NCI-H1694 treated with DMSO at 0.1 percent for 48 hours (cell line): Measurements from ENCODE around the gene TGFBR3L.
"Not testable (repeated sequence)": the region's sequence is repeated elsewhere in the genome, so short reads cannot be mapped to it uniquely, and the experiment has no call there.

ENCODE experiments used
- DNase-seq: peaks from one replicate; lab custom pipeline; 2025; lab: John Stamatoyannopoulos, UW

The TGFBR3L gene

GRCh38 chr19:7961082-7961481, 46.5 kb downstream of the TGFBR3L start:
- not testable (repeated sequence) for DNase-seq

DNA sequence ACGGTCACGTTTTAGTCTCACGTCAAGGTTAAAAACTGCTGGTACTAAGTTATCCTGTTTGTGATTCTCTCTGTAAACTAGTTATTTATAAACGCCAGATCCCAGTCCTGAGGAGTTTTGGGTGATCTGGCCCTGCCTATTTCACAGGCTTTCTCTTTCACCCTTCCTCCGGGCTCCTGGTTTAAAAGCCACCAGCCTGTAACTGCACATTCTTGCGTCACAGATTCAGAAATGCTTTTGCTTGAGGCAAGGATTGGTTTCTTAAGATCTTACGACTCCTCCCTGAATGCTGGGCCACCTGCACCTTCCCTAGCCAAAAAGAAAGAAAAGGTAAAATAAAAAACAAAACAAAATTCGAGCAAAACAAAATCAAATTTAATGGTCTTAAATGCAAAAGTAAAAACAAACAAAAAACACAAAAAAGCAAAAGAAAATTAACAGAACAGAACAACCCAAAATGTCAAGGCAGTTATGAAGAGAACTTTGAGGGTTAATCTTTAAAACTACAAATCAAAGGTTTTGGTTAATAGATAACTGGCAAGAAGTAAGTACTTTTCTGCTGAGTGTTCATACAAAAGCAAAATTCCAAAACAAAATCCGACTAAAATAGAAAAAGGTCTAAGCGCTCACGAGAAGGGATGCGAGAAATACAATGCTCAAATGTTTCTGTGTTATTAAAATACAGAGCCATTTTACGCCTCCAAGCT, 47.4 kb downstream of the TGFBR3L start:
- no peak for DNase-seq

DNA sequence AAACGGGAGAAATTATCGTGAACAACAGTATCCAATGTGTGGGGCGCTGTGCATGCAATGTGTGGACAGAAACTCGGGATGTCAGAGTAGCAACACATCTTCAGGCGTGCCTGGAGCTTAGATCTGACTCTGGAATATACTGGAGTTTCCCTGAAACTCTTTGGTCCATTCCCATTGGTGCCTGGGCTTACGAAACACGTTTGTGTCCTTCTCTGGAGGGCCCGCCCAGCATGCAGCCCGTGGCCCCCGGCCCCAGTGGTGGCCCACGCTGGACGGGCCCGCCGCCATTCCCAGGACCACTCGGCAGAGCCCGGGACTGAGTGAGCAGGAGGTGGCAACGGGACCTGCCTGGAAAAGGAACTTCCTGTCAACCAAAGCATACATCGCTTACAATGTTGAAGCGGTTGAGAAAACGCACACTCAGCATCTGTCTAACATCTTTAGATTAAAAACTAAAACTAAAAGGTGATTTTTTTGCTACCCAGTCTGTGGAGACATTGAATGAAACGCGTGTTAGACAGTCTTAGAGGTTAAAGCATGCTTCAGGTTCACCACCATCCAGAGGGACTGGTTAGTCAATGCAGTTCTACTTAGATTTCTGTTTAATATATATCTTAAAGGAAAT, 48.1 kb downstream of the TGFBR3L start:
- no peak for DNase-seq

DNA sequence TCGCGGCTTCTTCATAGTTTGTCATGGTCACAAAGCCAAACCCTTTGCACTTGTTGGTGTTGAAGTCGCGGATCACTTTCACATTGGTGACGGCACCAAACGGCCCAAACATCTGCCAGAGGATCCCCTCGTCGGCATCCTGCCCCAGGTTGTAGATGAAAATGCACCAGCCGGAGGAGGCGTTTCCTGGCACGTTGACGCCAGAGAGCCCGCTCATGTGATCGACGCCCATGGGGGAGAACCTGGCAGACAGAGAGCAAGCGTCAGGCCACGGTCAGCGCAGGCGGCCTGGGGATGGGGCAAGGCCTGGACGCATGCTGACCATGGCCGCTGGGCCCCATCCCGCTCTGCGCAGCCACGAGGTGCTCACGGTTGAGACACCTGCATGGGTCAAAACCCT, 48.9 kb downstream of the TGFBR3L start:
- DNase-seq: no peak

GRCh38 chr19:7965259-7965841, 50.7 kb downstream of the TGFBR3L start:
- no peak for DNase-seq

DNA sequence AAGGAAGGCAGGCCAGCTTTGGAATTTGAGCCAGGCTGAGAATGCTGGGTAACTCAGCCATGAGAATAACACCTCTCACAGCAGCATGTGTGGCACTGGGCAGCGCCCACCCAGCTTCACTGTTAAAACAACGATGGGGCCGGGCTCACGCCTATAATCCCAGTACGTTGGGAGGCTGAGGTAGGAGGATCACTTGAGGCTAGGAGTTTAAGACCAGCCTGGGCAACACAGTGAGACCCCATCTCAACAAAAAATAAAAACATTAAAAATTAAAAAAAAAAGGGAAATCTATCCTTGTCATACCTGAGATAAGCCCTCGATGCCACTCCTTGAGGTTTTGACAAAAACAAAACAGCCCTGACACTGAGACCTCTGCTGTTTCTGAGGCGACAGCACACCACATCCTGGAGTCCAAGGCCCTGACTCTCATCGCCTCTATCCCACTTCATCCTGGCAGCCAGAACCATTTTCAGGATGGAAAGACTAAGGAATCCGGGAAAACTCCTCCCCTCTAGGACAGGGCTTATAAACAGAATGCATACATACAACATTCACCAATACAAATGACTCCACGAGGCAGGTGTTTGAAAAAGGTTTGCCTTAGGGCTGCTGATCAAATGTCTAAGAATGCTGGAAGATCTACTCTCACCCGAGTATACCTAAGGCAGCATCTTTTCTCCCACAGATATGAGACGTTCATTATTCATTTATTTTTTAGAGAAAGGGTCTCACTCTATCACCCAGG, 51.5 kb downstream of the TGFBR3L start:
- no peak for DNase-seq

DNA sequence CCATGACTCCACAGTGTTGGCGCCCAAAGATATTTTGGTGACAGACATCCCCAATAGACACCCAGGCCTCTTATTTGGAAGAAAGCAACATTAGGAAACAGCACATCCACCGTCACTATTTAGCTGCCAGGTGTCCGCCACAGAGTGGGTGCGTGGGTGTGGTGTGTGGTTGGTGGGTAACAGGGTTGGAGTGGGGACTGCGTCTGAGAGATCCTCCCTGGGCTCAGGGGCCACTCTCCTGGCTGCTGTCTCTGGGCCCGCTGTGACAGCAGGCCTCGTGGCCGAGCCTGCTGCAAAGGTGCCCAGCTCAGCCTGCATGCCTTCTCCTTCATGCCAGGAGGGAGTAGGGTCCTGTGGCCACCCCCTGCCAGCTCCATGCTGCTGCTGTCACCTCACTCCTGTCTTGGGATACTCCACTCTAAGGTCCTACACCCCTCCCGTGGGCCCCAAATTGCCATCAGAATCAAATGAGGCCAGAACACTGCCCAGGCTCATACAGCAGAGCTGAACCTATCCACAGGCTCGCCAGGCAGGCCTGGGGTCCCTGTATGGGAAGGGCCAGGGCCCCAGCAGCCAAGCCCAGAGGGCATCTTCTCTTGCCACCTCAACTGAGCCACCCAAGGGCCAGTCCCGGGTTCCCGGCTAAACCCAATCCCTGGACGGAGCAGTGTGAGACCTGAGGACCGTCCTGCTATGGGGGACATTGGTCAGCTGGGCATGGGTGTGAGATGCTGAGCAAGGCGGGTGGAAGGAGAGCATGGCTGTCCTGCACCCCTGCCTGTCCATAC, 53.6 kb downstream of the TGFBR3L start:
- no peak for DNase-seq
